ENCODE measurements around the gene MRPS17.

The MRPS17 gene

GRCh38 chr7:55951637-55952351, at the start of gene MRPS17:
Gene MRPS17 (plus strand): TSS chr7:55951877. CDS start chr7:55953196, 1,319 bp downstream.
- peak within 1 kb of the TSS; percentile 53 for H3K4me2 ChIP-seq (ENCODE audit: low read depth, low read length)
- no peaks in the 10 kb centered on the region for H3F3A ChIP-seq (ENCODE audit: insufficient read depth, low read length)
- H2AFZ ChIP-seq (ENCODE audit: low read length) = peak within 1 kb of the TSS; percentile 92
- H3K27ac ChIP-seq (ENCODE audit: low read length) = peak within 1 kb of the TSS; percentile 48; the same call in 1 of the 2 replicates
- no peaks in the 10 kb centered on the region for H3K4me1 ChIP-seq (ENCODE audit: low read length)
- peaks cover 19% of the 10 kb centered on the region for H3K79me2 ChIP-seq (ENCODE audit: low read length)
- peak within 1 kb of the TSS; percentile 92 for H3K9ac ChIP-seq (ENCODE audit: low read length)
- no peaks in the 10 kb centered on the region for H3K27me3 ChIP-seq (replicated peaks; ENCODE audit: insufficient read depth, low read length)
- DNase-seq = peak; percentile 93
- 0 out of 2 replicates have a peak, but pooled peaks cover 3% of the 10 kb centered on the region for H3K36me3 ChIP-seq (replicated peaks; ENCODE audit: insufficient read depth, low read length)
- TF ChIP-seq EZH2 (optimal IDR thresholded peaks at IDR 0.05; ENCODE audit: low read depth, low read length) (no peak), CTCF (IDR thresholded peaks at IDR 0.05; ENCODE audit: low read length) (no peak), EZH2phosphoT487 (IDR thresholded peaks at IDR 0.05; ENCODE audit: low read length) (no peak)
- no peaks in the 10 kb centered on the region for H3K9me2 ChIP-seq (replicated peaks; ENCODE audit: insufficient read depth, low read length)
- H3K4me3 ChIP-seq (ENCODE audit: low read length) = peak within 1 kb of the TSS; percentile 78
- H4K20me1 ChIP-seq (ENCODE audit: insufficient read depth, low read length) = no peaks in the 10 kb centered on the region
- no peaks in the 10 kb centered on the region for H3K9me3 ChIP-seq (replicated peaks; ENCODE audit: insufficient read depth, low read length)

GRCh38 chr7:55903985-55904759, 47.5 kb upstream of the MRPS17 start:
- Histone ChIP-seq H2AFZ (ENCODE audit: low read length) (no peak overlapping the region), H3K27ac (ENCODE audit: low read length) (no peak overlapping the region), H3K4me3 (ENCODE audit: low read length) (no peak overlapping the region), H3K27me3 (replicated peaks; ENCODE audit: insufficient read depth, low read length) (no peaks in the 10 kb centered on the region), H3K36me3 (replicated peaks; ENCODE audit: insufficient read depth, low read length) (no peaks in the 10 kb centered on the region), H3K4me1 (ENCODE audit: low read length) (no peaks in the 10 kb centered on the region), H3K9ac (ENCODE audit: low read length) (no peak overlapping the region), H3K4me2 (ENCODE audit: low read depth, low read length) (no peak overlapping the region), H4K20me1 (ENCODE audit: insufficient read depth, low read length) (no peaks in the 10 kb centered on the region), H3K79me2 (ENCODE audit: low read length) (no peaks in the 10 kb centered on the region), H3F3A (ENCODE audit: insufficient read depth, low read length) (no peaks in the 10 kb centered on the region), H3K9me2 (replicated peaks; ENCODE audit: insufficient read depth, low read length) (no peaks in the 10 kb centered on the region), H3K9me3 (replicated peaks; ENCODE audit: insufficient read depth, low read length) (no peaks in the 10 kb centered on the region)
- no peak for DNase-seq
- TF ChIP-seq CTCF (IDR thresholded peaks at IDR 0.05; ENCODE audit: low read length) (no peak), EZH2phosphoT487 (IDR thresholded peaks at IDR 0.05; ENCODE audit: low read length) (no peak)

- no peaks in the 10 kb centered on the region for H3K9me2 ChIP-seq (replicated peaks; ENCODE audit: insufficient read depth, low read length)
- H3K4me2 ChIP-seq (ENCODE audit: low read depth, low read length) = no peak overlapping the region
- no peak overlapping the region for H3K27ac ChIP-seq (ENCODE audit: low read length)
- DNase-seq = no peak
- H2AFZ ChIP-seq (ENCODE audit: low read length) = no peak overlapping the region
- TF ChIP-seq CTCF (IDR thresholded peaks at IDR 0.05; ENCODE audit: low read length) = no peak
- TF ChIP-seq EZH2phosphoT487 (IDR thresholded peaks at IDR 0.05; ENCODE audit: low read length) = no peak
- TF ChIP-seq EZH2 (optimal IDR thresholded peaks at IDR 0.05; ENCODE audit: low read depth, low read length) = no peak
- H4K20me1 ChIP-seq (ENCODE audit: insufficient read depth, low read length) = no peaks in the 10 kb centered on the region
- H3K79me2 ChIP-seq (ENCODE audit: low read length) = no peaks in the 10 kb centered on the region
- H3K4me3 ChIP-seq (ENCODE audit: low read length) = no peak overlapping the region
- no peaks in the 10 kb centered on the region for H3K36me3 ChIP-seq (replicated peaks; ENCODE audit: insufficient read depth, low read length)
- peaks cover 6% of the 10 kb centered on the region for H3K4me1 ChIP-seq (ENCODE audit: low read length)
- no peak overlapping the region for H3K9ac ChIP-seq (ENCODE audit: low read length)
- no peaks in the 10 kb centered on the region for H3K9me3 ChIP-seq (replicated peaks; ENCODE audit: insufficient read depth, low read length)
- no peaks in the 10 kb centered on the region for H3F3A ChIP-seq (ENCODE audit: insufficient read depth, low read length)
- H3K27me3 ChIP-seq (replicated peaks; ENCODE audit: insufficient read depth, low read length) = no peaks in the 10 kb centered on the region
These were observed 38.9 kb upstream of the MRPS17 start for GRCh38 chr7:55912748-55913158.

Measured in MM.1S (cell line).